GM18909 (cell line): Measurements from ENCODE around the gene FXYD3.
A peak's percentile ranks its signal among the peaks of the same experiment; 100 is the strongest.
"Not testable (repeated sequence)": the region's sequence is repeated elsewhere in the genome, so short reads cannot be mapped to it uniquely, and the experiment has no call there.

Experiments used
- ATAC-seq: cut with Tn5 transposase; IDR thresholded peaks from one replicate; pipeline ENCODE4 v1.9.1; 2021; ENCODE audit warnings: mild to moderate bottlenecking; ENCODE audit not compliant: unreplicated experiment, poor library complexity

Gene FXYD3

DNA sequence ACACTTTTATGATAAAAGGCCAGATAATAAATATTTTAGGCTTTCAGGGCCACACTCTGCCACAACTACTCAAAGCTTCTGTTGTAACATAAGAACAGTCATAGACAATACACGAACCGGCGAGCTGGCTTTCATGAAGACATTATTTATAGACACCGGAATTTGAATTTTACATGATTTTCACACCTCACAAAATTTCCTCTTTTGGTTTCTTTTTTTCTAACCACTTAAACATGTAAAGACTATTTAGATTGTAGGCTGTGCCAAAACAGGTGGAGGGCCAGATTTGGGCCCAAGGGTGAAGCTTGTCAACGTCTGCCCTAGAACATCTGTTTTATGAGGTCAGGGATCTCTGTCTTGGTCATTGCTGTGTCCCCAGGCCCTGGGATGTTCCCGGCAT lies 29.7 kb upstream of the FXYD3 start:
- ATAC-seq = peak; percentile 48

DNA sequence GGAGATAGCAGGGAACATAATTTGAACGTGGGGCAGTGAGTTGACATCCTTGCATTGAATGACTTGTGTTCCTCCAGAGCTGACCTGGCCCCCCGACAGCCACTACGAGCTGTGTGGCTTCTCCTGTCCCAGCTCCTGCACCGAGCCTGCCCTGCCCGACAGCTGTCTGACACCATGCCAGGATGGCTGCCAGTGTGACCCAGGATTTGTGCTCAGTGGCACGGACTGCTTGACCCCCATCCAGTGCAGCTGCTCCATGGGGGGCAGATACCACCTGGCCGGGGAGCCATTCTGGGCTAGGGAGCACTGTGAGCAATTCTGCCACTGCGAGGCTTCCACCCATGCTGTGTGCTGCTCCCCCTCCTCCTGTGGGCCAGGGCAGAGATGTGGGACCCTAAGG lies 29.2 kb upstream of the FXYD3 start:
- no peak for ATAC-seq

DNA sequence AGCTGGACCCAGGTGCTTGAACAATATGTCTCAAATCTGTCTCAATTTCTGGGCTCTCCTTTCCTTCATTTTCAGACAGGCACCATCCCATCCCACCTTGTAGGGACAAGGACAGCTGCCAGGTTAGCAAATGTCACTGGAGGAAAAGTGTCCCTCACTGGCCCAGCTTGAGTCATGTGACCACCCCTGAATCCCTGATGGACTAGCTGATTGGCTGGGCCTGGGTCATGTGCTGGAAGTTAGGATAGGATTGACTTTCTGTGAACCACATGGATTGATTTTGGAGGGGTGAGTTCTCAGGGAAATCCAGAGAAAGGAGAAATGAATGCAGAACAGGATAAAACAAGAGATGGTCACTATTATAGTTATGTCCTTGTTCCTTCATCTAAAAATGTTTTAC lies 28.2 kb upstream of the FXYD3 start:
- ATAC-seq = no peak

DNA sequence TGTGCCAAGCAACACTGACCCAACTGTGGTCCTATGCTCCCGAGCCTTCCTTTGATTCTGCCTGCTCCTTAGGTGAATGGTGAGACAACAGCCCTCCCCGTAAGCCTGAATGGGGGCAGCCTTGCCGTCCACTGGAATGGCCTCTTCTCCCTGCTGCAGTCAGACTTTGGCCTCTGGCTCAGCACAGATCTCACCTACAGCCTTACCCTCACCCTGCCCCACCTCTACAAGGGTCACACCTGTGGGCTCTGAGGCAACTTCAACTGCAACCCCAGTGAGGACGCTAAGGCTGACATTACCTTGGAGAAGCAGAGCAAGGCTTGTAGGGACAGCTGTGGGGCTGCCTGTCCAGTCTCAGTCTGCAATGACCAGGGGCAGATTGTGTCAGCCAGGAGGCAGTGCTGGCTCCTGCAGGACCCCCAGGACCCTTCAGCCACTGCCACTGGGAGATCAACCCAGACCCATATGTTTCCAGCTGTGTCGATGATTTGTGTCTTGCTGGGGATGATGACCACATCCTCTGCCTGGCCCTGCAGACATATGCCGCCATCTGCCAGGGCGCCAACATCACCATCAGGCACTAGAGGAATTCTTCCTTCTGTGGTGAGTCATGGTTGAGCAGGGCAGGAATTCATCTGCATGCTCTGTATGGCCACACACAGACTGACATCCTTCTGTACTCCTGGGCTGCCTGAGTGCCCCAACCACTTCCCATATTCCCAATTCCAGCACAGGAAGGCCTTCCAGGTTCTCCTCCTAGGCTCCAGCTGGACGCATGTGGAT lies 27.3 kb upstream of the FXYD3 start:
- no peak for ATAC-seq

DNA sequence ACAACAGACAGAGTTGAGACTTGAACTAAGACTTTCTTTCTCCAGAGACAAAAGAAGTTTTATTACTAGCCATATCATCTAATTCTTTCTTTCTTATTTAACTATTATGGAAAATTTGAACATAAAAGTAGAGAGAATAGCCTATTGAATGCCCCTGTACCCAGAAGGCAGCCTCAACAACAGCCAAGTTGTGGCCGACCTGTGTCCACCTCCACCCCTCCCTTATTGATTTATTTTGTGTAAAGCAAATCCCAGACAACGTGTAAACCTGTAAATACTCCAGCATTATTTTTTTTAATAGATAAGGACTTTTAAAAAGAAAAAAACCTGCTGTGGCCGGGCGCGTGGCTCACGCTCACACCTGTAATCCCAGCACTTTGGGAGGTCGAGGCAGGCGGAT lies 26.1 kb upstream of the FXYD3 start:
- no peak for ATAC-seq

DNA sequence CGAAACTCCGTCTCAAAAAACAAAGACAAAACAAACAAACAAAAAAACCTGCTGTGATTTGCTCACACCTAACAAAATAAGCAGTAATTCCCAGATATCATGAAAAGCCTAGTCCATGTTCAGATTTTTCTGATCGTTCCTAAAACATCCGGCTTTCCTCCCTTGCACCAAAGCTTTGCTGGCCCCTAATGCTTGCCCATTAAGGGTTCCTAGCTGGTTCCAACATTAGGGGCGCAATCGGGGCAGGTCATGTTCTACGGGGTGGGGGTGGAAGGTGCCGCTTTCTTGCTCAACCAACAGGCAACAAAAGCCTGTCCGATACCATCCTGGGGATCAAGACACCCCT lies 25.5 kb upstream of the FXYD3 start:
- ATAC-seq = no peak

DNA sequence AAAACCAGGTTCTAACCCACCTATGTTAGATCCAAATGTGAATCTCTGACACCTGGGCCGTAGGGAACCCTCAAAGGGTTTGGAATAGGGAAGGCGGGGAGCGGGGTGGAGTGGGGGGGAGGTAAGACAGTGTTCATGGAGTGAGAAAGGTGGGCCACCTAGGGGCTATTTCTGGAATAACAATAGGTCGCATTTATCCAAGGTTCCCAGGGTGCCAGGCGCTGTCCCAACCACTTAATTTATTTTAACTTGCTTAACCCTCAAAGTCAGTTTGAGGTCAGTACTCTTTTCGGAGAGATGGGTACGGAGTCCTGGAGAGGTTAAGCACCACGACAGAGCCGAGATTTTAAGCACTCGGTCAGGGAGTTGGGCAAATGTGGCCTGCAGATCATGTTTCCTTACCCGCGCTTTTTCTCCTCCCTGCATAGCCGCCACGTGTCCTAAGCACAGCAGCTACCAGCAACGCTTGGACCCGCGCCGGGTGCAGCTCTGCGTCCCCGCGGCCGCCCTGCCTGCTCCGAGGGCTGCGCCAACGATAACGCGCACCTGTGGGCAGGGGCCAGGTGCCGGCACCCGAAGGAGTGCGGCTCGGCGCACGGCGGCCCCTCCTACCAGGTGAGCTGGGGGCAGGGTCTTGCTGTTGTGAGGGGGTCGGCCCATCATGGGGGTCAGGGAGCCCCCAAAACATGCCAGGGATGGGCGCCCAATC lies 25.0 kb upstream of the FXYD3 start:
- ATAC-seq = no peak

DNA sequence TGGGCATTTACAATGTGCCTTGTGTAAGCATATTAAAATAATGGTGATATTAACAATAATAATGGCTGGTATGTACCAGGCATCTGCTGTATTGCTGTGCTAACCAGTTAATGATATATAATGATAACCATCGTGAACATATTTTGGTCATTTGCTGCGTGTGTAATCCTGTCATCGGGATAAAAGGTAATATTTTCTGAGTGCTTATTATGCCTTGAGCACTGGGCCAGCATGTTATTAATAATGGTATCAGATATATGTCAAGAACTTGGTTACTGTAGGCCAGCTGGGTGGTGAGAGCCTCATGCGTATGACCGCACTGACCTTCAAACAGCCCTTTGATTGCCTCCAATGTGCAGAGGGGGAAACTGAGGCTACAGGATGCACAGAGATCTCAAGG lies 22.2 kb upstream of the FXYD3 start:
- ATAC-seq = no peak

DNA sequence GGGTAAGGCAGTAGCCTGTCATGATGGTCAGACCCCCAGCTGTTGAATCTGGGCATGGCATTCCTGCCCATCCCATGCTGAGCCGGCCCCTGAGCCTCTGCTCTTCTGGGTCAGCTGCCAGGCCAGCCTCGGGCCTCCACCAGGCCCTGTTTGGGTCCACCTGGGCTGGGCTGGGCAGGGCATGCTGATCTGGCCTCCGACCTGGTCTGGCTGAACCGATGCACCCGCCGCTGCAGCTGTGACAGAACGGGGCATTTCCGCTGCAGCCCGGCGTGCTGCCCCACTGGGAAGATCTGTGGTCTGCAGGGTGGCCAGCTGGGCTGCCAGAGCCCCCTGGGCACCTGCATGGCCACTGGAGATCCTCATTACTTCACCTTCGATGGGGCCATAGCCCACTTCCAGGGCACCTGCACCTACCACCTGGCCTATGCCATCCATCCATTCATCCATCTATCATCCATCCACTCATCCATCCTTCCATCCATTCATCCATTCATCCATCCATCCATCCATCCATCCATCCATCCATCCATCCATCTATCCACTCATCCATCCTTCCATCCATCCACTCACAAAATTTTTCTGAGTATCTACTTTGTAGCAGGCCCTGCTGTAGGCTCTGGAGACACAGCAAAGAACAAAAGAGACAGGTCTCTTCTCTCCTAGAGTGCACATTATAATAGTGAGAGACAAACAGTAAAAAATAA lies 21.5 kb upstream of the FXYD3 start:
- ATAC-seq = no peak

DNA sequence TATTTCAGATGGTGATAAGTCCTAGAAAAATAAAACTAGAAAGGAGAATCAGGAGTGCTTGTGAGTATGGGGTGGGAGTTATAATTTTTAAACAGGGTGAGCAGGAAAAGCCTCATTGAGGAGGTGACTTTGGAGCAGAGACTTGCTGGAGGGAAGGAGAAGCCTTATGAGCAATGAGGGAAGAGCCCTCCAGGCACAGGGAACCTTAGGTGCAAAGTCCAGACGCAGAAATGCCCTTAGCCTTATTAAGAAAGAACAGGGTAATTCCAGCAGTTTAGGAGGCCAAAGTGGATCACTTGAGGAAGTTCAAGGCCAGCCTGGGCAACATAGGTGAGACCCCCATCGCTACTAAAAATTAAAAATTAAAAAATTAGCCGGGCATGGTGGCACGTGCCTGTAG lies 21.0 kb upstream of the FXYD3 start:
- no peak for ATAC-seq

DNA sequence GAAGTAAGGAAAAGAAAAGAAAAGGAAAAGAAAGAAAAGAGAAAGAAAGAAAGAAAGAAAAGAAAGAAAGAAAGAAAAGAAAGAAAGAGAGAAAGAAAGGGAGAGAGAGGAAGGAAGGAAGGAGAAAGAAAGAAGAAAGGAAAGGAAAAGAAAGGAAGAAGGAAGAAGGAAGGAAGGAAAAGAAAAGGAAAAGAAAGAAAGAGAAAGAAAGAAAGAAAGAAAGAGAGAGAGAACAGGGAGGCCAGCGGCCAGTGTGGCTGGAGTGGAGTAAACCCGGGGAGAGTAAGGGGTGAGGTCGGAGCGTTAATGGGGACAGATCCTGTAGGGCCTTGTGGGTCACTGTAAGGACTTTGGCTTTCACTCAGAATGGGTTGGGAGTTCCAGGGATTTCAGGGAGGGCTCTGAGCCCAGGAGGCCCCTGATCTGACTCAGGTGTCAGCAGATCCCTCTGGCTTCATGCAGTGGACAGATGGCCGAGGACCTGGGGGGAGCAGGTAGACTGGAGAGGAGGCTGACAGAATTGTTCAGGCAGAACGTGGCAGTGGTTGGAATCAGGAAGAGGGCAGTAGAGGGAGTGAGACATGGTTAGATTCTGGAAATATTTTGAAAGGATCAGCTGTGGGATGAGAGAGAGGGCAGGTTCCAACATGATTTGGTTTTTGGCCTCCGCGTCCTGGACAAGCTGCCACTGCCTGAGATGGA lies 19.8 kb upstream of the FXYD3 start:
- no peak for ATAC-seq

DNA sequence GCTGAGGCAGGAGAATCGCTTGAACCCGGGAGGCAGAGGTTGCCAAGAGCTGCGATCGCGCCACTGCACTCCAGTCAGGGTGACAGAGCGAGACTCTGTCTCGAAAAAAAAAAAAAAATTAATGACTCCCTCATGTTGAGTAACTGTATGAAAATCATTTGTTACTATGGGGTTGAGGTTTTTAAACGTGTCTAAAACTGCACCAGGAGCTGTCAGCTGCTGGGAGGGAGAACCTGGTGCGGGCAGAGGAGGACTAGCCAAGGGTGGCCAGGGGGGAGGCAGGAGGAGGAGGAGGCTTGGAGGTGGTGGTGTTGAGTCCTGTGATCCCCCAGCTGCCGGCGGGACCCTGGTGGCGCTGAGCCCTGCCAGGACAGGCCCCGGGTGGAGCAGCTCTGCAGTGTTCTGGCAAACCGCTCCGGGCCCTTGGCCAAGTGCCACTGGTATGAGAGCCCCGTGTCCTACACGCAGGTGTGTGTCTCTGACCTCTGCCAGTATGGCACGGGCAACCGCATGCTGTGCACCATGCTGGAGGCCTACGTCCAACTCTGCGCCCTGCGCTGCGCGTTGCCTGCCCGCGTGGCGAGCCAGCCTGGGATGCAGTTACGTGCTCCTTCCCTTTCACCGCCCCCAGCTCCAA lies 17.1 kb upstream of the FXYD3 start:
- ATAC-seq = no peak

DNA sequence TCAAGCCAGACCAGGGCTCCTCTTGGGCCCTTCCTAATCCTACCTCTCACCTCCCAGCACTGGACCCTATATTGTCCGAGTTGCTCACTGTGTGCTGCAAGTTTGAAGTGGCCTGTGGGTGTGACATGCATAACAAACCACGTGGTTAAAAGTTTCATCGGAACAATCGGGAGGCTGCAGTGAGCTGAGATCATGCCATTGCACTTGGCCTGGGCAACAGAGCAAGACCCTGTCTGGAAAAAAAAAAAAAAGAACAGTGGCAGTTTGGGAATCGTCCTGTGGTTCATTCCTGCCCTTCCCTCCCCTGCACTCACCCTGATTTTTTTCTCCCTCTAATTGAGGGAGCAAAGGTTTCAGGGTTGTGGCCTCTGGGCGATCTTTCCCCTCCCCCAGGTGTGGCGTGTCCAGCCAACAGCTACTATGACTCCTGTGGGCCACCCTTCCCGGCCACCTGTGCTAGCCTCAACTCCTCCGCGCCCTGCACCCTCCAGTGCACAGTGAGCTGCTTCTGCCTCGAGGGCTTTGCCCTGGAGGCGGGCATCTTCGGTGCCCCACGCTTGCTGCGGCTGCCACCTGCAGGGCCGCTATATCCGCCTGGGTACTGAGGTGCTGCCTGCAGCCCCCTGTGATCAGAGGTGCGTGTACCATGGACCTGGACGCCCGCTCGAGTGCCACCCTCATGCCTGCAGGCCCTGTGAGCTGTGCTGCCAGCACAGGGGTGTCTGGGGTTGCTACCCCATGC lies 16.3 kb upstream of the FXYD3 start:
- ATAC-seq = no peak

DNA sequence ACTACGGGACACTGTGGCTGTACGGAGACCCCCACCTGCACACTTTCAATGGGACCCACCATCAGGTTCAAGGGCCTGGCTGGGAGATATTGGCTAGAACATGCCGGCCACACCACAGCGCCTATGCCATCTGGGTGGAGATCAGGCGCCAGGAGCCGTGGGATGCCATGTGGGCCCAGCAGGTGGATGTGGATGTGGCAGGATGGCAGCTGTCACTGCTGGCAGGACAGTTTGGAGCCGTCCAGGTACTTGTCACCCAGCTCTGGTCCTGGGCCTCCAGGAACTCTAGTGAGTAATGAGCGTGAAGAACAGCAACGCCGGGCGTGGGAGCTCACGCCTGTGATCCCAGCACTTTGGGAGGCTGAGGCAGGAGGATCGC lies 15.7 kb upstream of the FXYD3 start:
- ATAC-seq = no peak

DNA sequence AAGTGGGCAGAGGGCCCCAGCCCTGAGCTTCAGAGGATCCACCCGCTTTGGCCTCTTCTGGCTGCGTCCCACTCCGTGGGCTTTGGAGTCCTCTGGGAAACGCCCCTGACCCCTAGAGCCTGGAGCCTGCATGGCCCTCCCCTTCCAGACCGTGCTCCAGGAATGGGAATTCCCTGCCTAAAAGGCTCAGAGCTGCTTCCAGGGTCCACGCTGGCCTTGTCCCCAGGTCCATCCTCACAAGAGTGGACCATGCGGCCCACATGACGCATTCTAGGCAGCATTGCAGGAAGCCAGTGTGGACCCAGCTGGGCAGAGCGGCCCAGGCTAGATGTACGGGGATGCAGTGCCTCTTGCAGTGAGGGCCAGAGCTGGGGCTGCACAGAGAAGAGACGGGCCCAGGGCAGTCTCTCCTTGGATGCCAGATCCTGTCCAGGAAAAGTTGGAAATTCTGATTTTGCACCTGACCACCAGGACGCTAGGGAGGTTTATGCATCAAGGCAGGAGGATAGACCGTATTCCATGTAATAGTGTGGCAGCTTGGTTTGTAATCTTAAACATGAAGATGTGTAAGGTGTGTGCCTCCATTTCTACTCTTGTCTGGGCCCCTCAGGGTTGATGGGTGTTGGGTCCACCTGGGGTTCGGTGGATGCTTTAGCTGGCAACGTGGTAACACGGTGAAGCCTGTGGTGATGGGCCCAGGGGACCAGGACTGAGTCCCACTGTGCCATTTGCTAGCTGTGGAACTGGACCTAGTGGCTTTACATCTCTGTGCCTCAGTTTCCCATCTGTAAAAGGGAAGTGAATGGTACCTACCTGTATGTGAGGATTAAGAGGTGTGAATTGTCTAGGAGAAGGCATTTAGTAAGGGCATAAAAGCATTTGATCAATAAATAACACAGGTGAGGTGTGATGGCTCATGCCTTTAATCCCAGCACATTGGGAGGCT lies 14.8 kb upstream of the FXYD3 start:
- ATAC-seq = no peak

DNA sequence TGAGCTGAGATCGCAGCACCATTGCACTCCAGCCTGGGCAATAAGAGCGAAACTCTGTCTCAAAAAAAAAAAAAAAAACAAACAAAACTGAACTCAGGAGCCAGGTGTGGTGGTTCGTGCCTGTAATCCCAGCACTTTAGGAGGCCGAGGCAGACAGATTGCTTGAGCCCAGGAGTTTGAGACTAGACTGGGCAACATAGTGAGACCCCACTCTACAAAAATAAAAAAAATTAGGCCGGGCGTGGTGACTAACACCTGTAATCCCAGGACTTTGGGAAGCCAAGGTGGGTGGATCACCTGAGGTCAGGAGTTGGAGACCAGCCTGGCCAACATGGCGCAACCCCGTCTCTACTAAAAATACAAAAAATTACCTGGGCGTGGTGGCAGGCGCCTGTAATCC lies 13.7 kb upstream of the FXYD3 start:
- not testable (repeated sequence) for ATAC-seq

DNA sequence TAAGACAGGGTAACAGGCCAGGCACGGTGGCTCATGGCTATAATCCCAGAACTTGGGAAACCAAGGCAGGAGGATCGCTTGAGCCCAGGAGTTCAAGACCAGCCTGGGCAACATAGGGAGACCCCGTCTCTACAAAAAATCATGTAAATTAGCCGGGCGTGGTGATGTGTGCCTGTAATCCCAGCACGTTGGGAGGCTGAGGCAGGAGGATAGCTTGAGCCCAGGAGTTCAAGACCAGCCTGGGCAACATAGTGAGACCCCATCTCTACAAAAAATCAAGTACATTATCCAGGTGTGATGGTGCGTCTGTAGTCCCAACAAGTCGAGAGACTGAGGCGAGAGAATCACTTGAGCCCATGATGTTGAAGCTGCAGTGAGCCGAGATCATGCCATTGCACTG lies 12.0 kb upstream of the FXYD3 start:
- ATAC-seq = not testable (repeated sequence)

DNA sequence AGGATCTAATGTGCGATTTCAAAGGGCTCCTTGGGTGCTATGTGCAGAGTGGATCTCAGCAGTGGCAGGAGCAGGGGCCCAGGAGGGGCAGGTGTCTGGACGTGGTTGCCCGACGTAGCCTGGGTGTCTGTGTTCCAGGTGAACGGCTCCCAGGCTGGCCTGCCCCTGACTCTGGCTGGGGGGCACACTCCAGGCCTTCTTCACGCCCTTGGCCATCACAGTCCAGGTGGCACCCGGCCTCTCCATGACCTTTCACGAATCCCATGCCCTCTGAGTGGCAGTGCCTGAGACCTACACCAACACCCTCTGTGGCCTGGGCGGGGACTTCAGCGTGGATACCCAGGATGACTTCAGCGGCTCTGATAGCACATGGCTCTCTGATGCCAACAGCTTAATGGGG lies 11.3 kb upstream of the FXYD3 start:
- no peak for ATAC-seq

DNA sequence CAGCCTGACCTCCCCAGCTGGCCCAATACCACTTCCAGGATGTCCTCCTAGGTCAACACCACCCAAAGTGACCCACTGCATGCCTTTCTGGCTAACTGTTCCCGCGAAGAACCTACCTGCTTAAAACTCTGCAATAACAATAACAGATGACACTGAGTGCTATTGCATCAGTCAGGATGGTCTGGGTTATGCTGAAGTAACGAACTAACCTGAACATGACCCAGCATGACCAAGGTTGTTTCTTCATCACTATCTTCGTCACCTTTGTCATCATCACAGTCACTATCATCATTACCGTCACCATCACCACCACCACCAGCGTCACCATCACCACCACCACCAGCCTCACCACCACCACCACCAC lies 10.6 kb upstream of the FXYD3 start:
- ATAC-seq = no peak
